SK-N-SH treated with all-trans-retinoic acid at 6 μM for 48 hours (cell line): ENCODE results near the gene FAF1.

ENCODE experiments used
- ATAC-seq: fragments of 200-7000 bp; cut with Tn5 transposase; 3 replicates; pipeline ENCODE4 v1.9.1; 2020; ENCODE audit warnings: mild to moderate bottlenecking, moderate library complexity
- ARNTL ChIP-seq: fragments of 450-650 bp; formaldehyde crosslinking; IDR thresholded peaks from 2 replicates; pipeline ENCODE4 v1.5.0; 2020; ENCODE audit warnings: low read depth, mild to moderate bottlenecking, moderate library complexity, borderline replicate concordance
- BACH2 ChIP-seq: fragments of 250-450 bp; sonication (Bioruptor Pico); IDR thresholded peaks from 2 replicates; pipeline ENCODE4 v1.9.0; 2021; ENCODE audit warnings: mild to moderate bottlenecking, borderline replicate concordance
- CREB5 ChIP-seq: fragments of 250-450 bp; sonication (Bioruptor Pico); IDR thresholded peaks from 2 replicates; pipeline ENCODE4 v1.5.1; 2020; ENCODE audit warnings: low read depth, mild to moderate bottlenecking, moderate library complexity
- CSDC2 ChIP-seq: fragments of 250-450 bp; sonication (Bioruptor Pico); IDR thresholded peaks from 2 replicates; pipeline ENCODE4 v1.5.0; 2020; ENCODE audit warnings: mild to moderate bottlenecking, moderate library complexity
- CSRNP3 ChIP-seq: fragments of 250-450 bp; sonication (Bioruptor Pico); IDR thresholded peaks from 2 replicates; pipeline ENCODE4 v1.5.1; 2021; ENCODE audit warnings: mild to moderate bottlenecking, moderate library complexity
- ESRRG ChIP-seq: fragments of 250-450 bp; sonication (Bioruptor Pico); IDR thresholded peaks from 2 replicates; pipeline ENCODE4 v1.6.1; 2021; ENCODE audit warnings: mild to moderate bottlenecking
- GLIS3 ChIP-seq: fragments of 250-450 bp; sonication (Bioruptor Pico); IDR thresholded peaks from 2 replicates; pipeline ENCODE4 v1.5.0; 2020; ENCODE audit warnings: mild to moderate bottlenecking, moderate library complexity
- ISL1 ChIP-seq: fragments of 250-450 bp; sonication (Bioruptor Pico); IDR thresholded peaks from 2 replicates; pipeline ENCODE4 v2.1.2; 2022; ENCODE audit warnings: mild to moderate bottlenecking, moderate library complexity
- OSR1 ChIP-seq: fragments of 250-450 bp; sonication (Bioruptor Pico); IDR thresholded peaks from 2 replicates; pipeline ENCODE4 v1.8.0; 2022; ENCODE audit warnings: moderate library complexity, mild to moderate bottlenecking, inconsistent platforms
- PATZ1 ChIP-seq: fragments of 250-450 bp; sonication (Bioruptor Pico); IDR thresholded peaks from 2 replicates; pipeline ENCODE4 v1.8.0; 2020; ENCODE audit warnings: mild to moderate bottlenecking, moderate library complexity, borderline replicate concordance
- POU6F1 ChIP-seq: fragments of 250-450 bp; sonication (Bioruptor Pico); IDR thresholded peaks from 2 replicates; pipeline ENCODE4 v1.8.0; 2021; ENCODE audit warnings: low read depth, mild to moderate bottlenecking, moderate library complexity, borderline replicate concordance
- PPARA ChIP-seq: fragments of 250-450 bp; sonication (Bioruptor Pico); IDR thresholded peaks from 2 replicates; pipeline ENCODE4 v1.5.0; 2020; ENCODE audit warnings: mild to moderate bottlenecking, borderline replicate concordance
- RARB ChIP-seq: fragments of 250-450 bp; sonication (Bioruptor Pico); IDR thresholded peaks from 2 replicates; pipeline ENCODE4 v1.8.0; 2021; ENCODE audit warnings: mild to moderate bottlenecking, moderate library complexity
- SNAI2 ChIP-seq: fragments of 250-450 bp; sonication (Bioruptor Pico); IDR thresholded peaks from 2 replicates; pipeline ENCODE4 v1.5.0; 2020; ENCODE audit warnings: mild to moderate bottlenecking, moderate library complexity
- TCF4 ChIP-seq: fragments of 250-450 bp; sonication (Bioruptor Pico); IDR thresholded peaks from 2 replicates; pipeline ENCODE4 v1.8.0; 2021; ENCODE audit warnings: mild to moderate bottlenecking, moderate library complexity, borderline replicate concordance
- TSHZ2 ChIP-seq: fragments of 250-450 bp; sonication (Bioruptor Pico); IDR thresholded peaks from 2 replicates; pipeline ENCODE4 v1.5.0; 2020; ENCODE audit warnings: mild to moderate bottlenecking, moderate library complexity
- ZC3H10 ChIP-seq: fragments of 250-450 bp; sonication (Bioruptor Pico); IDR thresholded peaks from 2 replicates; pipeline ENCODE4 v1.5.1; 2021; ENCODE audit warnings: mild to moderate bottlenecking, moderate library complexity
- ZFP3 ChIP-seq: fragments of 250-450 bp; sonication (Bioruptor Pico); IDR thresholded peaks from 2 replicates; pipeline ENCODE4 v1.5.0; 2020; ENCODE audit warnings: mild to moderate bottlenecking, moderate library complexity
- ZFP30 ChIP-seq: fragments of 450-650 bp; formaldehyde crosslinking; IDR thresholded peaks from 2 replicates; pipeline ENCODE4 v1.5.0; 2022; ENCODE audit warnings: mild to moderate bottlenecking, moderate library complexity
- ZNF565 ChIP-seq: fragments of 450-650 bp; formaldehyde crosslinking; conservative IDR thresholded peaks from 2 replicates; pipeline ENCODE4 v1.5.0; 2020; ENCODE audit warnings: low read depth, mild to moderate bottlenecking, moderate library complexity
- ZNF70 ChIP-seq: fragments of 450-650 bp; formaldehyde crosslinking; IDR thresholded peaks from 2 replicates; pipeline ENCODE4 v1.5.0; 2020; ENCODE audit warnings: mild to moderate bottlenecking, moderate library complexity
- ZNF8 ChIP-seq: fragments of 450-650 bp; formaldehyde crosslinking; IDR thresholded peaks from 2 replicates; pipeline ENCODE4 v1.5.0; 2020; ENCODE audit warnings: mild to moderate bottlenecking, moderate library complexity

FAF1 gene

GRCh38 chr1:50667710-50668356, 292.2 kb downstream of the FAF1 start:
- no peak for ATAC-seq
- no peak for TF ChIP-seq SNAI2 (CRISPR knock-in tag)
- no peak for TF ChIP-seq GLIS3 (CRISPR knock-in tag)
- no peak for TF ChIP-seq CSDC2 (CRISPR knock-in tag)
- TF ChIP-seq TCF4 (CRISPR knock-in tag) = no peak
- TF ChIP-seq ESRRG (CRISPR knock-in tag) = no peak
- TF ChIP-seq ZFP30 (CRISPR knock-in tag) = no peak
- no peak for TF ChIP-seq PPARA (CRISPR knock-in tag)
- TF ChIP-seq ZC3H10 (CRISPR knock-in tag) = no peak
- no peak for TF ChIP-seq RARB (CRISPR knock-in tag)
- TF ChIP-seq ZNF8 (CRISPR knock-in tag) = no peak
- no peak for TF ChIP-seq BACH2 (CRISPR knock-in tag)
- TF ChIP-seq ISL1 (CRISPR knock-in tag) = no peak
- TF ChIP-seq PATZ1 = no peak
- no peak for TF ChIP-seq ARNTL (CRISPR knock-in tag)
- no peak for TF ChIP-seq OSR1
- TF ChIP-seq POU6F1 (CRISPR knock-in tag) = no peak
- no peak for TF ChIP-seq ZNF70 (CRISPR knock-in tag)
- no peak for TF ChIP-seq ZFP3 (CRISPR knock-in tag)

GRCh38 chr1:50667272-50667671, 292.8 kb downstream of the FAF1 start:
- ATAC-seq = peak; percentile 77
- TF ChIP-seq ESRRG (CRISPR knock-in tag) (no peak), OSR1 (no peak), ZNF565 (no peak), TSHZ2 (CRISPR knock-in tag) (no peak), PATZ1 (no peak), SNAI2 (CRISPR knock-in tag) (no peak), POU6F1 (CRISPR knock-in tag) (no peak), GLIS3 (CRISPR knock-in tag) (no peak), ZFP3 (CRISPR knock-in tag) (no peak), BACH2 (CRISPR knock-in tag) (no peak), ZC3H10 (CRISPR knock-in tag) (no peak), ARNTL (CRISPR knock-in tag) (no peak), ZFP30 (CRISPR knock-in tag) (no peak), CSRNP3 (CRISPR knock-in tag) (no peak), PPARA (CRISPR knock-in tag) (no peak), CSDC2 (CRISPR knock-in tag) (no peak), RARB (CRISPR knock-in tag) (no peak), CREB5 (CRISPR knock-in tag) (no peak), ZNF8 (CRISPR knock-in tag) (no peak)
